CD14-positive monocyte (primary cell): Measurements from ENCODE around the gene POT1. TPM values are rescaled to one million over a fixed set of nuclear protein-coding genes. Genes with fewer than 3 reads are reported as not detected.

Source experiments
- DNase-seq, 3 donors: peaks; one replicate each; pipeline ENCODE4 v3.0.0-alpha.2; 2011 to 2022
- H2AFZ ChIP-seq: 2 replicates; pipeline ENCODE4 v1.6.0; 2012; ENCODE audit warnings: mild to moderate bottlenecking, low read depth, low read length, inconsistent platforms; ENCODE audit not compliant: insufficient read depth, poor library complexity, severe bottlenecking
- H3K27ac ChIP-seq, 2 donors: 1 replicate in 1 of 2; 2 replicates in 1 of 2; pipeline ENCODE4 v1.5.1; 2012 to 2013; ENCODE audit warnings: low read length in 2 of 2, control low read depth in 1 of 2, inconsistent platforms in 1 of 2, low read depth in 1 of 2, mild to moderate bottlenecking in 1 of 2
- H3K27me3 ChIP-seq, 2 donors: one replicate each; pipeline versions ENCODE4 v1.6.0 to v1.6.1; 2011 to 2013; ENCODE audit warnings: low read length in 2 of 2; ENCODE audit not compliant: control insufficient read depth in 2 of 2, insufficient read depth in 2 of 2
- H3K36me3 ChIP-seq, 2 donors: replicated peaks in 1 of 2; 1 replicate in 1 of 2; 2 replicates in 1 of 2; pipeline versions ENCODE4 v1.5.1 to v1.6.1; 2012 to 2013; ENCODE audit warnings: low read length in 2 of 2, control low read depth in 1 of 2, inconsistent platforms in 1 of 2, mild to moderate bottlenecking in 1 of 2; ENCODE audit not compliant: insufficient read depth in 2 of 2, control insufficient read depth in 1 of 2
- H3K4me1 ChIP-seq, 2 donors: 1 replicate in 1 of 2; 2 replicates in 1 of 2; pipeline versions ENCODE4 v1.5.1 to v1.6.1; 2012 to 2013; ENCODE audit warnings: low read length in 2 of 2, control low read depth in 1 of 2, inconsistent platforms in 1 of 2, mild to moderate bottlenecking in 1 of 2, moderate library complexity in 1 of 2; ENCODE audit not compliant: insufficient read depth in 2 of 2, control insufficient read depth in 1 of 2
- H3K4me2 ChIP-seq: replicated peaks from 2 replicates; pipeline ENCODE3; 2012; ENCODE audit warnings: low read length, moderate library complexity, mild to moderate bottlenecking; ENCODE audit not compliant: poor library complexity, severe bottlenecking; ENCODE audit errors: extremely low read depth
- H3K4me3 ChIP-seq, 3 experiments: fragments of 200-600 bp in 1 of 3; sonication (generic) in 1 of 3; replicated peaks in 1 of 3; 1 replicate in 2 of 3; 2 replicates in 1 of 3; pipeline ENCODE4 v1.5.1; 2011 to 2013; ENCODE audit warnings: low read length in 3 of 3, mild to moderate bottlenecking in 3 of 3, control low read depth in 2 of 3, low read depth in 2 of 3, inconsistent platforms in 1 of 3, moderate library complexity in 1 of 3
- H3K79me2 ChIP-seq: 2 replicates; pipeline ENCODE4 v1.6.0; 2012; ENCODE audit warnings: mild to moderate bottlenecking, control low read depth, inconsistent platforms, low read length, moderate library complexity; ENCODE audit not compliant: insufficient read depth
- H3K9ac ChIP-seq: 2 replicates; pipeline ENCODE4 v1.6.0; 2017; ENCODE audit warnings: low read length, mild to moderate bottlenecking; ENCODE audit not compliant: insufficient read depth, poor library complexity, severe bottlenecking
- H3K9me3 ChIP-seq, 2 donors: replicated peaks in 1 of 2; 1 replicate in 1 of 2; 2 replicates in 1 of 2; pipeline versions ENCODE4 v1.5.1 to v1.6.1; 2012 to 2013; ENCODE audit warnings: low read length in 2 of 2, control low read depth in 1 of 2; ENCODE audit not compliant: control insufficient read depth in 1 of 2, insufficient read depth in 1 of 2
- H4K20me1 ChIP-seq: 2 replicates; pipeline ENCODE4 v1.6.0; 2012; ENCODE audit warnings: mild to moderate bottlenecking, low read length, control low read depth, moderate library complexity; ENCODE audit not compliant: insufficient read depth
- H3K27ac Mint-ChIP-seq, 7 donors: one replicate each; pipeline ENCODE4 v1.8.0; 2020; ENCODE audit warnings: mild to moderate bottlenecking in 7 of 7, mixed read lengths in 7 of 7, moderate library complexity in 6 of 7, inconsistent platforms in 2 of 7
- H3K27me3 Mint-ChIP-seq, 3 donors: one replicate each; pipeline ENCODE4 v1.8.0; 2021 to 2022; ENCODE audit warnings: low read depth in 3 of 3, mild to moderate bottlenecking in 3 of 3, mixed read lengths in 3 of 3, moderate library complexity in 3 of 3, inconsistent platforms in 1 of 3
- H3K36me3 Mint-ChIP-seq, 2 donors: one replicate each; pipeline ENCODE4 v1.8.0; 2020; ENCODE audit warnings: mixed read lengths in 2 of 2, inconsistent platforms in 1 of 2, mild to moderate bottlenecking in 1 of 2
- H3K4me1 Mint-ChIP-seq: one replicate; pipeline ENCODE4 v1.8.0; 2020; ENCODE audit warnings: mild to moderate bottlenecking, mixed read lengths
- H3K4me3 Mint-ChIP-seq, 2 donors: one replicate each; pipeline ENCODE4 v1.8.0; 2020; ENCODE audit warnings: mild to moderate bottlenecking in 2 of 2, mixed read lengths in 2 of 2, moderate library complexity in 1 of 2
- H3K9me3 Mint-ChIP-seq, 7 donors: one replicate each; pipeline ENCODE4 v1.8.0; 2020 to 2022; ENCODE audit warnings: mixed read lengths in 7 of 7, mild to moderate bottlenecking in 6 of 7, moderate library complexity in 6 of 7, inconsistent platforms in 2 of 7
- CTCF ChIP-seq: fragments of 200-600 bp; IDR thresholded peaks from one replicate; pipeline ENCODE4 v1.8.0; 2022; ENCODE audit warnings: antibody characterized with exemption, mild to moderate bottlenecking
- WGBS: methylation state at CpG from one replicate; pipeline ENCODE4 v1.1.5; 2013; ENCODE audit warnings: missing lambda C conversion rate; ENCODE audit not compliant: insufficient coverage; 5-methylcytosine and 5-hydroxymethylcytosine counted together
- intact Hi-C, 2 donors: fragments of 100-400 bp; cut with micrococcal nuclease; formaldehyde crosslinking; loops; one replicate each; pipeline versions ENCODE4 v1.15.0 to v1.15.1; 2023
- polyA plus RNA-seq, 3 donors: library from polyadenylated mRNA; depleted of rRNA in 1 of 3; unstranded in 2 of 3; stranded (reverse) in 1 of 3; fragments of 300-500 nt in 2 of 3; fragments of >200 nt in 1 of 3; fragmentation: Illumina TruSeq in 2 of 3; gene quantifications; 1 replicate in 2 of 3; 2 replicates in 1 of 3; pipeline ENCODE4 v1.2.3, GENCODE V29; 2012 to 2021

Gene POT1
- polyA plus RNA-seq, 3 donors, result 6.7 to 12.2 (median 10.4) TPM

DNA sequence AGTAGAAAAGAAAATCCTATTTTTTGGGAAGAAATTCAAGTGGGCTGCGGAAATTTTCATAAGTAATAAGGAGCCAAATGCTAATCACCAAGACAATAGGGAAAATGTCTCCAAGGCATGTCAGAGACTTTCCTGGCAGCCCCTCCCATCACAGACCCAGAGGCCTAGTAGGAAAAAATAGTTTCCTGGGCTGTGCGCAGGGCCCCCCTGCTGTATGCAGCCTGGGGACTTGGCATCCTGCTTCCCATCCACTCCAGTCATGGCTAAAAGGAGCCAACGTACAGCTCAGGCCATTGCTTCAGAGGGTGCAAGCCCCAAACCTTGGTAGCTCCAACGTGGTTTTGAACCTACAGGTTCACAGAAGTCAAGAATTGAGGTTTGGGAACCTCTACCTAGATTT is 12.8 kb upstream of the POT1 start:
- Histone ChIP-seq H3K27ac (no peak overlapping the region), H3K9ac (no peak overlapping the region), H4K20me1 (no peaks in the 10 kb centered on the region), H3K4me1 (no peaks in the 10 kb centered on the region), H3K9me3 (peaks cover 0 to 9% of the 10 kb centered on the region in 2 donors), H3K4me3 (no peak overlapping the region), H3K79me2 (no peaks in the 10 kb centered on the region), H3K4me2 (no peak overlapping the region), H2AFZ (no peak overlapping the region), H3K36me3 (no peaks in the 10 kb centered on the region), H3K27me3 (peaks cover 0 to 2% of the 10 kb centered on the region in 2 donors)
- no peak overlapping the region for H3K27ac Mint-ChIP-seq
- H3K4me1 Mint-ChIP-seq, result no peaks in the 10 kb centered on the region
- peaks cover 0 to 4% (median 3%) of the 10 kb centered on the region in 3 donors for H3K27me3 Mint-ChIP-seq
- intact Hi-C loops, result no loop called here
- H3K9me3 Mint-ChIP-seq, result peaks cover 3 to 9% (median 5%) of the 10 kb centered on the region in 7 donors
- no peak overlapping the region for H3K4me3 Mint-ChIP-seq
- no peak for DNase-seq
- 86% methylated on average over 1 of the region's 4 CpGs for WGBS
- no peaks in the 10 kb centered on the region for H3K36me3 Mint-ChIP-seq
- no peak for TF ChIP-seq CTCF

- H3K4me1 ChIP-seq, result no peaks in the 10 kb centered on the region
- H3K4me2 ChIP-seq, result no peak overlapping the region
- H3K27me3 Mint-ChIP-seq, result peaks cover 2 to 3% (median 3%) of the 10 kb centered on the region in 3 donors
- H3K4me1 Mint-ChIP-seq, result no peaks in the 10 kb centered on the region
- no peak overlapping the region for H3K4me3 ChIP-seq
- no CpG with 5 or more reads among the region's 2 CpGs for WGBS
- no peaks in the 10 kb centered on the region for H3K36me3 ChIP-seq
- TF ChIP-seq CTCF, result no peak
- H3K27me3 ChIP-seq, result peaks cover 0 to 2% of the 10 kb centered on the region in 2 donors
- no peaks in the 10 kb centered on the region for H3K36me3 Mint-ChIP-seq
- DNase-seq, result no peak
- intact Hi-C loops, result no loop called here
- no peak overlapping the region for H2AFZ ChIP-seq
- peaks cover 0 to 9% (median 2%) of the 10 kb centered on the region in 7 donors for H3K9me3 Mint-ChIP-seq
- no peak overlapping the region for H3K27ac Mint-ChIP-seq
- no peaks in the 10 kb centered on the region for H3K79me2 ChIP-seq
- H3K27ac ChIP-seq, result no peak overlapping the region
- H3K4me3 Mint-ChIP-seq, result no peak overlapping the region
- H3K9me3 ChIP-seq, result peaks cover 0 to 7% of the 10 kb centered on the region in 2 donors
- no peaks in the 10 kb centered on the region for H4K20me1 ChIP-seq
- no peak overlapping the region for H3K9ac ChIP-seq
These were observed 10.7 kb upstream of the POT1 start for GRCh38 chr7:124940306-124940705.
